ENCODE measurements around the gene SMG9. TPM values are rescaled to one million over a fixed set of nuclear protein-coding genes. Genes with fewer than 3 reads are reported as not detected.

SMG9 gene
- total RNA-seq, 4 donors from 2014 or later: 7.5 to 25.6 (median 22.3) TPM

DNA sequence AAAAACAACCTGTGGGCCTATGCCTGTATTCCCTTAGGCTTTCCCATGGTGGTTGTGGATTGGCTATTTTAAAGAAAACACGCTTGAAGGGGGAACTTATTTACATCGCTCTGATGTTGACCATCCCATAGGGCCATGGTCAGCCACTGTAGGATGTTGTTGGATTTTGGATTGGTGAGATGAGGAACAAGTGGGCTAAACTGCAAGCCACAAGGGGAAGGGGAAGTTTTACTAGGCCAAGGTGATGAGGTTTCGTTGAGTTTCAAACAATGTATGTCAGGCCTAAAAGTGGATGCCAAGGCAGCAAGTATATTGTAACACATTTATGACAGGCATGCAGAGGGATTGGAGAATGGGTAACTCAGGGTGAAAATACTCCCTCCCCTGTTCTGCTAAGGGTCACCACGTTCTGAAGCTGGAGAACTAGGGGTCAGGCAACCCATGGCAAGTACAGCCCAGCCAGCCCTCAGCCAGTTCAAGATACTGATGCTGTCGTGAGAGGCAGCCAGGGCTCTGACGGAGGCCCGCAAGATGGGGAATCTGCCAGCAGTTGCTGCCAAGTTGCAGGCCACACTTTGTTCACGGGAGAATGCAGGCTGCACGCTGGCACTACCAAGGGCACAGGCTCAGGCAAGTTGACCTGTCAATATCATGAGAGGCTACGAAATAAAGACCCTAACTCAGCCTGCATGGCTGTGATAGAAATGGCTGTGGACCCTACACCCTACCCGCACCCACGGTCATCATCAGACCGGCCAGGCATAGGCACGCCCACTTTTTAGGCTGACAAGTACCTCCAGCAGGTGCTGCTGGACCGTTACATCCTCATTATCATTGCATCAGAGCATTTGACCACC, 27.8 kb downstream of the SMG9 start:
- DNase-seq (ENCODE audit: extremely low spot score): no peak
- peaks cover 14 to 43% (median 36%) of the 10 kb centered on the region in 4 donors for H3K36me3 ChIP-seq
- no peaks in the 10 kb centered on the region for H3K9me3 ChIP-seq
- H3K27me3 ChIP-seq: no peaks in the 10 kb centered on the region
- no peak overlapping the region for H3K27ac ChIP-seq (replicated peaks in 1 of 4)
- TF ChIP-seq EP300 (IDR thresholded peaks at IDR 0.05): no peak
- TF ChIP-seq POLR2AphosphoS5 (IDR thresholded peaks at IDR 0.05): no peak
- TF ChIP-seq POLR2A (IDR thresholded peaks at IDR 0.05; ENCODE audit: low read depth): no peak
- TF ChIP-seq, protein P1, sequence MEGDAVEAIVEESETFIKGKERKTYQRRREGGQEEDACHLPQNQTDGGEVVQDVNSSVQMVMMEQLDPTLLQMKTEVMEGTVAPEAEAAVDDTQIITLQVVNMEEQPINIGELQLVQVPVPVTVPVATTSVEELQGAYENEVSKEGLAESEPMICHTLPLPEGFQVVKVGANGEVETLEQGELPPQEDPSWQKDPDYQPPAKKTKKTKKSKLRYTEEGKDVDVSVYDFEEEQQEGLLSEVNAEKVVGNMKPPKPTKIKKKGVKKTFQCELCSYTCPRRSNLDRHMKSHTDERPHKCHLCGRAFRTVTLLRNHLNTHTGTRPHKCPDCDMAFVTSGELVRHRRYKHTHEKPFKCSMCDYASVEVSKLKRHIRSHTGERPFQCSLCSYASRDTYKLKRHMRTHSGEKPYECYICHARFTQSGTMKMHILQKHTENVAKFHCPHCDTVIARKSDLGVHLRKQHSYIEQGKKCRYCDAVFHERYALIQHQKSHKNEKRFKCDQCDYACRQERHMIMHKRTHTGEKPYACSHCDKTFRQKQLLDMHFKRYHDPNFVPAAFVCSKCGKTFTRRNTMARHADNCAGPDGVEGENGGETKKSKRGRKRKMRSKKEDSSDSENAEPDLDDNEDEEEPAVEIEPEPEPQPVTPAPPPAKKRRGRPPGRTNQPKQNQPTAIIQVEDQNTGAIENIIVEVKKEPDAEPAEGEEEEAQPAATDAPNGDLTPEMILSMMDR (IDR thresholded peaks at IDR 0.05): no peak
- H3K4me3 ChIP-seq: no peak overlapping the region
- WGBS: 59% methylated on average over 11 of the region's 15 CpGs
- peaks cover 0 to 11% (median 3%) of the 10 kb centered on the region in 4 donors for H3K4me1 ChIP-seq
- intact Hi-C loops (cut with DNase I): no loop called here

GRCh38 chr19:43725468-43725867, 29.3 kb downstream of the SMG9 start:
- 53% methylated on average over 6 of the region's 7 CpGs for WGBS
- Histone ChIP-seq H3K27ac (replicated peaks in 1 of 4) (no peak overlapping the region), H3K36me3 (peaks cover 4 to 28% (median 21%) of the 10 kb centered on the region in 4 donors), H3K9me3 (no peaks in the 10 kb centered on the region), H3K4me3 (no peak overlapping the region), H3K4me1 (peaks cover 0 to 11% (median 3%) of the 10 kb centered on the region in 4 donors), H3K27me3 (peaks cover 0 to 1% (median 0%) of the 10 kb centered on the region in 4 donors)
- TF ChIP-seq, protein P1 (IDR thresholded peaks at IDR 0.05): no peak
- TF ChIP-seq EP300 (IDR thresholded peaks at IDR 0.05) (no peak), POLR2A (IDR thresholded peaks at IDR 0.05; ENCODE audit: low read depth) (no peak), POLR2AphosphoS5 (IDR thresholded peaks at IDR 0.05) (no peak)
- intact Hi-C loops (cut with DNase I): no loop called here
- DNase-seq (ENCODE audit: extremely low spot score): no peak

- no peaks in the 10 kb centered on the region for H3K9me3 ChIP-seq
- intact Hi-C loops (cut with DNase I): no loop called here
Measured at GRCh38 chr19:43724896-43725295, 29.9 kb downstream of the SMG9 start.

GRCh38 chr19:43723588-43723987, 31.2 kb downstream of the SMG9 start:
- peaks cover 0 to 11% (median 3%) of the 10 kb centered on the region in 4 donors for H3K4me1 ChIP-seq
- peaks cover 0 to 9% (median 5%) of the 10 kb centered on the region in 4 donors for H3K36me3 ChIP-seq
- no peak for DNase-seq (ENCODE audit: extremely low spot score)
- H3K27me3 ChIP-seq: peaks cover 0 to 16% (median 2%) of the 10 kb centered on the region in 4 donors
- 77% methylated on average over 8 of the region's 8 CpGs for WGBS
- no peak overlapping the region for H3K4me3 ChIP-seq
- no peaks in the 10 kb centered on the region for H3K9me3 ChIP-seq
- no peak overlapping the region for H3K27ac ChIP-seq (replicated peaks in 1 of 4)
- intact Hi-C loops (cut with DNase I): no loop called here
- no peak for TF ChIP-seq POLR2A (IDR thresholded peaks at IDR 0.05; ENCODE audit: low read depth)
- TF ChIP-seq POLR2AphosphoS5 (IDR thresholded peaks at IDR 0.05): no peak
- no peak for TF ChIP-seq EP300 (IDR thresholded peaks at IDR 0.05)
- TF ChIP-seq, protein P1 (IDR thresholded peaks at IDR 0.05): no peak

More at GRCh38 chr19:43724896-43725295, 29.9 kb downstream of the SMG9 start:
- TF ChIP-seq, protein P1 (IDR thresholded peaks at IDR 0.05): no peak
- no peak for TF ChIP-seq POLR2A (IDR thresholded peaks at IDR 0.05; ENCODE audit: low read depth)
- TF ChIP-seq EP300 (IDR thresholded peaks at IDR 0.05): no peak
- no peak for TF ChIP-seq POLR2AphosphoS5 (IDR thresholded peaks at IDR 0.05)
- no peak for DNase-seq (ENCODE audit: extremely low spot score)
- H3K36me3 ChIP-seq: peaks cover 4 to 22% (median 15%) of the 10 kb centered on the region in 4 donors
- no peak overlapping the region for H3K4me3 ChIP-seq
- WGBS: 62% methylated on average over 8 of the region's 8 CpGs
- peaks cover 0 to 11% (median 3%) of the 10 kb centered on the region in 4 donors for H3K4me1 ChIP-seq
- peaks cover 0 to 3% (median 1%) of the 10 kb centered on the region in 4 donors for H3K27me3 ChIP-seq
- H3K27ac ChIP-seq (replicated peaks in 1 of 4): no peak overlapping the region
